Measurements from ENCODE around the gene SLC2A11.

SLC2A11 gene, protein sequence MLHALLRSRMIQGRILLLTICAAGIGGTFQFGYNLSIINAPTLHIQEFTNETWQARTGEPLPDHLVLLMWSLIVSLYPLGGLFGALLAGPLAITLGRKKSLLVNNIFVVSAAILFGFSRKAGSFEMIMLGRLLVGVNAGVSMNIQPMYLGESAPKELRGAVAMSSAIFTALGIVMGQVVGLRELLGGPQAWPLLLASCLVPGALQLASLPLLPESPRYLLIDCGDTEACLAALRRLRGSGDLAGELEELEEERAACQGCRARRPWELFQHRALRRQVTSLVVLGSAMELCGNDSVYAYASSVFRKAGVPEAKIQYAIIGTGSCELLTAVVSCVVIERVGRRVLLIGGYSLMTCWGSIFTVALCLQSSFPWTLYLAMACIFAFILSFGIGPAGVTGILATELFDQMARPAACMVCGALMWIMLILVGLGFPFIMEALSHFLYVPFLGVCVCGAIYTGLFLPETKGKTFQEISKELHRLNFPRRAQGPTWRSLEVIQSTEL

DNA sequence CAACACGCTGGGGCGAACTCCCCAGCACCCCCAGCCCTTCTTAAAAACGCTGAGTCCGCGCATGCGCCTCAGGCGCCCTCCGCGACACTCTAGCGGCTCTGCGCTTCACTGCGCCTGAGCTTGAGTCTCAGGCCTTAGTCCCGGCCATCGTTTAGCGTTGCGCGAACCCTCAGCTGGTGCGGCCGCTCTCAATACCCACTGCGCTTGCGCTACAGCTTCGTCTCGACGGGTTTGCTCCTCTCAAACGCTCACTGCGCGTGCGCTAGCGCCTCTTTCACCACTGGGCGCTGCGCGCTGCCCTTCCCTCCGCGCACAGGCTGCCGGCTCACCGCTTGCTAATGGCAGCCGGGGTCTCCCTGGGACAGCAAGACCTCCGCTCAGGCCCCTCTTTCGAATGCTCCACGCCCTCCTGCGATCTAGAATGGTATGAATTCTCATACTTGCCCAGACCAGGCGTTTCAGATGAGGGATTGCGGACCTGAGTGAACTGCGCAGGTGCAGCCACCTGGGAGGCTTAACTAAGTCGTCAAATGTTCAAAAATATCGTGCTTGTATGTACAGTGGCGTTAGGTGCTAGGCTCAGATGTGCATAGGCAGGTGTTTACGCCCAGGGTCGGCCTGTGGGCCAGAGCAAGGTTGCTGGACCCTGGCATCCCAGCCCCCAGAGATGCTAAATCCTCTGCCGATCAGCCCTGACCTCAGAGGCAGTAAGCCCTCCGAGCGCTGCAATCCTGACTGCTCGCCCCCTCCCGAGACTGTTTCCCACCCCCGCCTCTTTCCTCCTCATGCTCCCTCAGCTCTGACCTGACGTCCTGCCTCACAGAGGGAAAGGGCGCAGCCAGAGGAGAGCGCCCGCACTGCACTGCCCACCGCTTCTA, at the start of gene SLC2A11:
SLC2A11 (plus strand) TSS at position 270 of the 878 bp plus-strand sequence; CDS start at position 395, 125 bp downstream.
- peak within 1 kb of the TSS; percentile 93 for H3K4me3 Mint-ChIP-seq

DNA sequence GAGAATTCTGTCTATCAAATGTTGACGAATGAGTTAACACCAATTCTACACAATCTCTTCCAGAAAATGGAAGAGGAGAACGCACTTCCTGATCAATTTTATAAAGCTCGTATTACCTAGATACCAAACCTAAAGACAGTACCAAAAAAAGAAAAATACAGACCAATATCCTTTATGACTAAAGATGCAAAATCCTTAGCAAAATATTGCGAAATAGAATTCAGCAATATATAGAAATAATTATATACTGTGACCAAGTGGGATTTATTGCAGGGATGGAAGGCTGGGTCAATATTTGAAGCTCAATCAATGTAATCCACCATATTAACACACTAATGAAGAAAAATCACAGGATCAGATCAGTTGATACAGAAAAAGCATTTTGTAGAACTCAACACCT, 45.3 kb upstream of the SLC2A11 start:
- H3K4me1 Mint-ChIP-seq = no peaks in the 10 kb centered on the region
- H3K27ac Mint-ChIP-seq = no peak overlapping the region
- no peaks in the 10 kb centered on the region for H3K27me3 Mint-ChIP-seq
- H3K36me3 Mint-ChIP-seq = peaks cover 9% of the 10 kb centered on the region
- no peak overlapping the region for H3K4me3 Mint-ChIP-seq
- H3K9me3 Mint-ChIP-seq = no peaks in the 10 kb centered on the region

More for the DNA sequence above, at the start of gene SLC2A11:
- no peaks in the 10 kb centered on the region for H3K27me3 Mint-ChIP-seq
- no peaks in the 10 kb centered on the region for H3K36me3 Mint-ChIP-seq
- H3K4me1 Mint-ChIP-seq = peaks cover 18% of the 10 kb centered on the region
- H3K27ac Mint-ChIP-seq = peak within 1 kb of the TSS; percentile 90
- no peaks in the 10 kb centered on the region for H3K9me3 Mint-ChIP-seq

DNA sequence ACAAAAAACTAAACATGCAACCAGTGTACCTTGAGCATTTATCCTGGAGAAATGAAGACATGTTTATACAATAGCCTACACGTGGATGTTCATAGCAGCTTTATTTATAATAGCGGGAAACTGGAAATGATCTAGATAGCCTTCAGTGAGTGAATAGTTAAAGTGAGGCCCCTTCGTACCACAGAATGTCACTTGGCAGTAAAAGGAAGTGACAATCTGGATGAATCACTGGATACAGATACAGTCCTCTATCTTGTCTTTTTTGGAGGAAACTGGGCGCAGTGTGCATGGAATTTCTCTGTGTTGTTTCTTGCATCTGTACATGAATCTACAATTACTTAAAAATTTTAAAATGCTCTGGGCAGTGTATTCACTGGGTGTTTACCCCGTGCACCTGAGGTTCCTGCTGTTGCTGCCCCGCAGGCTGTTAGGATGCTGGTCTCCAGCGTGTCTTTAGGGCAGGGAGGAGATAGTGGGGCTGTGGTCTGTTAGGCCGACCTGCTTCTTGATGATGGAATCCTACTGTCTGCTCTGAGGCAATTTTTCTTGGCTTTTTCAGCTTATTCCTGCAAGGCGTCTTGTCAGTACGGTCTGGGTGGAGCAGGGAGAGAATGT, 42.0 kb upstream of the SLC2A11 start:
- Mint-ChIP-seq H3K27ac (no peak overlapping the region), H3K27me3 (no peaks in the 10 kb centered on the region), H3K4me1 (no peaks in the 10 kb centered on the region), H3K4me3 (no peak overlapping the region), H3K36me3 (peaks cover 7% of the 10 kb centered on the region), H3K9me3 (no peaks in the 10 kb centered on the region)

DNA sequence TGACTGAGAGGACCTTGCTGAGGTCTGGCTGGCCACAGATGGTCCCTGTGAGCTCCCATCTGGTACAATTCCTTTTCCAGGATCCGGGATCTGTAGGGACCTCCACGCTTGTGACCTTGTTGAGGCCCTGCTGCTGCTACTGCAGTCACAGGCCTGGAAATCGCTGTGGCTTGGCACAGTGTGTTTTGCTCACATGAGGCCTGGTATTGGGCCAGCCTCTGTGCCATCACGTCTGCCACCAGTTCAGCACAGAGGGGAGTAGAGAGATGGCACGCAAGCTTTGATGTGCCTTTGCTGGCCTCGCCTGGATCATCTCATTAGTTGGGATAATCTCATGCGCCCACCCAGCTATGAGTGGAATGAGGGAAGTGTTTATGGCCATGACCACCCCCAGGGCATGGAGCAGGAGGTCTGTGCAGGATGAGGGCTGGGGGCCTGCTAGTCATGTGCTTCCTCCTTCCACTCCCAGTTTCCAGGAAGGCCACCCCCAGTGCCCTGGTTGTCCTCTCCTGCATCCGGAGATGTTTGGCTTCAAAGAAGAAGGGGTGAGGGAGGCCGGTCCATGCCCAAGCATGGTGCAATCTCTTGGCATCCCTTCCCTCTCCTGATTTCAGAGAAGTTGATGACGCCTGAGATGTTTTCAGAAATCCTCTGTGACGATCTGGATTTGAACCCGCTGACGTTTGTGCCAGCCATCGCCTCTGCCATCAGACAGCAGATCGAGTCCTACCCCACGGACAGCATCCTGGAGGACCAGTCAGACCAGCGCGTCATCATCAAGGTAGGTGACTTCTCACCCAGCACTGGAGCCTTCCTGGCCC, 41.3 kb upstream of the SLC2A11 start:
- no peaks in the 10 kb centered on the region for H3K27me3 Mint-ChIP-seq
- H3K9me3 Mint-ChIP-seq = no peaks in the 10 kb centered on the region
- no peak overlapping the region for H3K27ac Mint-ChIP-seq
- H3K36me3 Mint-ChIP-seq = peaks cover 7% of the 10 kb centered on the region
- no peak overlapping the region for H3K4me3 Mint-ChIP-seq
- no peaks in the 10 kb centered on the region for H3K4me1 Mint-ChIP-seq

DNA sequence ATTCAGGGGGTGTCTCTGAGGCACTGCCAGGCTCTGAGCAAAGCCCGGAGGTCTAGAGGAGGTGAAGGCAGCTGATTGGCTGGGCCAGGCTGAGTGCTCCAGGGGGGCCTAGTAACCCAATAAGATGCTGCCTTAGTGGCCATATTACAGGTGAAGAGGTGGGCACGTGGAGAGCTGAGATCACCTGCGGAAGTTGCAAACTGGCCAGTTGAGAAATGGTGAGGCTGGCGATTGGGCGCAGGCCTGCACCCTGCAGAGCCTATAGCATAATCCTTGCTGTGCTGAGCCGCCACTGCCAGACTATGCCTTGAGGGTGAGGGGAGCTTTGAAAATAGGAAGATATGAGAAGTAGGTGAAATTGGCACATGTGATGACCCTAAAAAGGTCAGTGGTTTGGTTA, 40.5 kb upstream of the SLC2A11 start:
- no peak overlapping the region for H3K27ac Mint-ChIP-seq
- no peak overlapping the region for H3K4me3 Mint-ChIP-seq
- no peaks in the 10 kb centered on the region for H3K27me3 Mint-ChIP-seq
- no peaks in the 10 kb centered on the region for H3K4me1 Mint-ChIP-seq
- H3K36me3 Mint-ChIP-seq = peaks cover 7% of the 10 kb centered on the region
- H3K9me3 Mint-ChIP-seq = no peaks in the 10 kb centered on the region

DNA sequence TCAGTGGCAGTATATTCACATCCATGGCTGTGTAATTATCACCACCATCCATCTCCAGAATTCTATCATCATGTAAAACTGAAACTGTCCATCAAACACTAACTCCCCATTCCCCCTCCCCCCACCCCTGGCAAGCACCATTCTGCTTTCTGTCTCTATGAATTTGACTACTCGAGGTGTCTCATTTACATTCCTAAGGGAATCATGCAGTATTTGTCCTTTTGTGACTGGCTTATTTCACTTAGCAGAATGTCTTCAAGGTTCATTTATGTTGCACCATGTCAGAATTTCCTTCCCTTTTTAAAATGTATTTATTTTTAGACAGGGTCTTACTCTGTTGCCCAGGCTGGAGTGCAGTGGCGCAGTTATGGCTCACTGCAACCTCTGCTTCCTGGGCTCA, 39.1 kb upstream of the SLC2A11 start:
- H3K36me3 Mint-ChIP-seq = peaks cover 5% of the 10 kb centered on the region
- H3K4me3 Mint-ChIP-seq = no peak overlapping the region
- no peaks in the 10 kb centered on the region for H3K27me3 Mint-ChIP-seq
- no peak overlapping the region for H3K27ac Mint-ChIP-seq
- H3K9me3 Mint-ChIP-seq = no peaks in the 10 kb centered on the region
- no peaks in the 10 kb centered on the region for H3K4me1 Mint-ChIP-seq

DNA sequence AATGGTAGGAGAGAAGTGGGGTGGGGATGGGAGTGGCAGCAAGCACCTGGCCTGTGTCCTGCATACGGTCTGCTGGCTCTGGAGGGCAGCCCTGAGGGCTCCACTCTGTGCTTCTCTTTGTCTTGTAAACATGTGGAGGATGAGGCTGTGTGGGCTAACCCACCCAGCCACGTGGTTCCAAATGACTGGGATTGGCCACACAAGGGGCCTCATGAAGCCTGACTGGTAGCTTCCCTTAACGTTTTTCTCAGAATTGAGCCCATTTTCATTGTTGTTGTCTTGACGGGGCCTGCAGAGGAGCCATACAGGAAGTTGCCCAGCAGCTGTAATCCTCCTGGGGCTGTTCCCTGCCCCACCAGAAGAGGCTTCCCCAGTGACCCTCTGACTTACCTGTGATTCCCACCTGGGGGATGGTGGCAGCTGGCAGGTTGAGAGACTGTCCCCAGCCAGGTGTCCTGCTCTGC, 36.9 kb upstream of the SLC2A11 start:
- H3K36me3 Mint-ChIP-seq = peaks cover 6% of the 10 kb centered on the region
- peak overlapping the region; percentile 21 for H3K27ac Mint-ChIP-seq
- no peaks in the 10 kb centered on the region for H3K9me3 Mint-ChIP-seq
- no peaks in the 10 kb centered on the region for H3K4me1 Mint-ChIP-seq
- H3K27me3 Mint-ChIP-seq = no peaks in the 10 kb centered on the region
- H3K4me3 Mint-ChIP-seq = no peak overlapping the region

DNA sequence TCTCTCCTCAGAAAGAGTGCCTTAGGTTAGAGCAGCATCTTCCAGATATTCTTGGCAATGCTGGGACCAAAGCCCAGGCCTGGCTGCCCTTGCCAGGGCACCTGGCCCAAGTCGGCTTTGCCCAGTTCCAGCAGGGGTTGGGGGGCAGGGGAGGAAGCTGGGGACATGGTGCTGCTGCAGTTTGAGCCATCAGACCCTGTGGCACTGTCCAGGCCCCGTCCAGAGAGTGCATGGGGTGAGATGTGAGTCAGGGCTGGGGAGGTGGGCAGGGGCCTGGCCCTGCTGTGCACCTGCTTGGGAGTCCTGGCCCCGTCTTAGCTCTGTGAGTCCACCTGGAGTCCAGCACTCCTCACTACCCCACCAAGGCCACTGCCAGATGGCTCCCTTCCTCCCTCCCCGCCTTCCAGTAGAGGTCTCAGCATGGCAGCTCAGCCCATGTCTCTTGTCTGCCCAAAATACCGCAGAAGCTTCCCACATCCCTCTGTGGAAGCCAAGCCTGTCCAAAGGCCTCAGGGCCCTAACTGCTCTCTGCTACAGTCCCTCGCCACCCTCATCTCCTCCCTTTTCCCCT, 35.5 kb upstream of the SLC2A11 start:
- H3K4me1 Mint-ChIP-seq = no peaks in the 10 kb centered on the region
- no peaks in the 10 kb centered on the region for H3K27me3 Mint-ChIP-seq
- peaks cover 8% of the 10 kb centered on the region for H3K36me3 Mint-ChIP-seq
- no peak overlapping the region for H3K4me3 Mint-ChIP-seq
- no peak overlapping the region for H3K27ac Mint-ChIP-seq
- H3K9me3 Mint-ChIP-seq = no peaks in the 10 kb centered on the region

DNA sequence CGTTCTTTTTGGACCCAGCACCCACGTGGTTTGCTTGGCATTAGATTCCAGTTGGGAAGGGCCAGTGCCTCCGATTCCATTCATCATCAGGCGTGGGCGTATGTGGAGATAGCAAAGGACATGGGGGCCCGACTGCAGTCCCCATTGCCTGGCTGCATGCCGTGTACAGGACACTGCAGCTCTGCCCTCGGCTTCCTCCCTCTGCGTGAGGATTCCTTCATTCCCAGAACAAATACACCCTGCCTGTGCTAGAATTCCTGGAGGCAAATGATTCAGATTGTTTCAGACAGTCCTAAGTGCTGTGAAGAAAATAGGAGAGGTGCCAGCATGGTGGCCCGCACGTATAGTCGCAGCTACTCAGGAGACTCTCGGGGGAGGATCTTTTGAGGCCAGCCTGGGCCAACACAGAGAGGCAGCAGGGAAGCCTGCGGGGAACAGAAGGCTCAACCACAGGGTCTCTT, 34.3 kb upstream of the SLC2A11 start:
- no peaks in the 10 kb centered on the region for H3K9me3 Mint-ChIP-seq

DNA sequence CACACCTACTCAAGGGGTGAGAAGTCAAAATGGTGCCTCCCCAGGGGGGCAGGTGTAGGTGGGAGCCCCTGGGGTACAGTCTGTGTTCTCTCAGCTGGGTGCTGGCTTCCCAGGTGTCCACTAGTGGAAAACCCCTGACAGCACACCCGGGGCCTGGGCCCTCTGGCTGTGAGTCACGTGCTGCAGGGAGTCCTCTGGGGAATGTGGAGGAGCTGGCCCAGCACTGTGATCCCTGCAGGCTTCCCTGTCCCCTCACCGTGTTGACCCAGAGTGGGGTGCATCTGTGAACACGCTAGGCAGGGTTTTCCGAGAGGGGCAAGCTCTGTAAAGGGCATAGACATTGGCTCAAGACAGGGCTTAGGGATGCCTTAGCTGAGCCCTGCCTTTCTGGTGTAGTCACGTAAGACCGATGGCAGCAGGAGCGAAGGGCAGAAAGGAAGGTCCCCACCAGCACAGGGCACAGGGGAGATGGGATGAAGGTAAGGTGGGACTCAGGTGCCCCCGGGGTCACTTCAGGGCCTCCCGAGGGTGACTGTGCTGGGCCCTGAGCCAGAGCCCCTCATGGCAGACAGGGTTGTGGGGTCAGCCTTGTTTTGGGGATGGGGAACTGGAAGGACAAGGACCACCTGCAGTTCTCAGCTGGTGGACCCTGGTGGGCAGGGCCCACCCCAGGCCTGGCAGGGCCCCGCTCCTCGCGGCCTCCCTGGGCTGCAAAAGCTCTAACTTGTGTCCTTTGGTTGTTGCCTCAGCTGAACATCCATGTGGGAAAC, 33.0 kb upstream of the SLC2A11 start:
- Mint-ChIP-seq H3K9me3 (no peaks in the 10 kb centered on the region), H3K27me3 (no peaks in the 10 kb centered on the region), H3K27ac (no peak overlapping the region), H3K4me3 (no peak overlapping the region), H3K4me1 (no peaks in the 10 kb centered on the region), H3K36me3 (peaks cover 5% of the 10 kb centered on the region)

More for the DNA sequence above, 34.3 kb upstream of the SLC2A11 start:
- H3K27ac Mint-ChIP-seq = no peak overlapping the region
- H3K27me3 Mint-ChIP-seq = no peaks in the 10 kb centered on the region
- H3K36me3 Mint-ChIP-seq = peaks cover 6% of the 10 kb centered on the region
- H3K4me1 Mint-ChIP-seq = no peaks in the 10 kb centered on the region
- no peak overlapping the region for H3K4me3 Mint-ChIP-seq

DNA sequence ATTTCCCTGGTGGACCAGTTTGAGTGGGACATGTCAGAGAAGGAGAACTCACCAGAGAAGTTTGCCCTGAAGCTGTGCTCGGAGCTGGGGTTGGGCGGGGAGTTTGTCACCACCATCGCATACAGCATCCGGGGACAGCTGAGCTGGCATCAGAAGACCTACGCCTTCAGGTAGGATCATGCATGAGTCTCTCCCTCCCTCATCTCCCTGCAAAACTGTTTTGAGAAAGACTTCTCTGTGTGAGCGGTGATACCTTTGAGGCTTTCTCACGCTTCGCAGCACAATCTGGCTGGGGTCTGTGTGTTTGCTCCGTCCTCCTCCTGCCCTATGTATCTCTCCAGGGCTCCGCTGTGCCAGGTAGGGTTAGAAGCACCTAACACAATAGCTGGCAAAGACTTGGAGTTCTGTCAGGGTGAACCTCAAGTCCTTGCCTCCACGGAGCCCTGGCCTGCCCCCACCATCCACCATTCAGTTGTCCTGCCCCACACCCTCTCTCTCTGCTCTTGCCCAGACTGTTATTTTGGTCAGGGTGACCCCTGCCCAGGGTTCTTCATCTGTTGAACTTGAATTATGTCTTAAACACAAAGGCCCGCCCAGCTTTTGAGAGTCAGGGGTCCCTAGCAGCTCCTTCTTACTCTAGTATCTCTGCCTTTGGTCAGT, 32.3 kb upstream of the SLC2A11 start:
- Mint-ChIP-seq H3K27ac (peak overlapping the region; percentile 74), H3K36me3 (peaks cover 7% of the 10 kb centered on the region), H3K9me3 (no peaks in the 10 kb centered on the region), H3K4me3 (no peak overlapping the region), H3K27me3 (no peaks in the 10 kb centered on the region), H3K4me1 (peaks cover 3% of the 10 kb centered on the region)

DNA sequence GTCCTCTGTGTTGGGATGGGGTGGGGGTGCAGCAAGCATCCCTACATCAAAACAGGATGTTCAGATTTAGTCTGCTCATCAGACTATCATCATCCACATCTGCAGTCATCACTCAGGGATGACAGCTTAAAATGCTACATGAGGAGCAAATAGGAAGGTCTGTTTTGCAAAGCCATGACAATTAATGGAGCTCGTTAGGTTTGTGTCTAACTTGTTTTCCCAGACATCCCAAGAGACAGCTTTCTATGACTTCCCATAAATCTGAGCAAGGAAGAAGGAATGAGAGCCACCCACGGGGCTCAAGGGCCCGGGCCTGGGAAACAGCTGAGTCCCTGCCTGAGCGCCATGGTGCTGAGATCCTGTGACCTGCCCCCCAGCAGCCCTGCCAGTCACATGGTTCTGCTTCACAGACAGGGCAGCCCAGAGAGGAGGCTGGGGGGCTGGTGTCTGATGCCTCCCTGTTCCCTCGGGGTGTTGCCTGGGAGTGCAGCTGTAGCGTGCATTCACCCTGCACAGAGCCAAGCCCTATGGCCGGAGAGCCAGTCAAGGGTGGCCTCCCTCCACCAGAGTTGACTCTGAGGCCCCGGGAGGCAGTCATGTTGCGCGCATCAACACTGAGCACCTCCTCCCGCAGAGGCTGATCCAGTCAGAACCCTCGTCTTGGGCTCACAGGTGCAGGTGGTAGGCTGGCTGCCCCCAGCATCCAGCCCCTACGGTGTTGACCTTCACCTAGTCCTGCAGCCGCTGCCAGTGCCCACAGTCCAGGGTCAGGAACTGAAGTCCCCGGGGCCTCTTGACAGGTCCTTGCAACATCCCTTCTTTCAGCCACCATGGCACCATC, 30.9 kb upstream of the SLC2A11 start:
- no peak overlapping the region for H3K27ac Mint-ChIP-seq
- peaks cover 8% of the 10 kb centered on the region for H3K36me3 Mint-ChIP-seq
- peaks cover 3% of the 10 kb centered on the region for H3K4me1 Mint-ChIP-seq
- H3K27me3 Mint-ChIP-seq = no peaks in the 10 kb centered on the region
- H3K9me3 Mint-ChIP-seq = no peaks in the 10 kb centered on the region
- no peak overlapping the region for H3K4me3 Mint-ChIP-seq

Data from activated naive CD4-positive, alpha-beta T cell treated with anti-CD3 and anti-CD28 coated beads, Interleukin-2, amount 50 U/mL, for 24 hours (primary cell).